ENCODE measurements around the gene TRIP12. TPM values are rescaled to one million over a fixed set of nuclear protein-coding genes. Genes with fewer than 3 reads are reported as not detected.
"Not testable (repeated sequence)": the region's sequence is repeated elsewhere in the genome, so short reads cannot be mapped to it uniquely, and the experiment has no call there.

The TRIP12 gene
- total RNA-seq, 2 experiments from 2014 or later, result 208 to 212 TPM

DNA sequence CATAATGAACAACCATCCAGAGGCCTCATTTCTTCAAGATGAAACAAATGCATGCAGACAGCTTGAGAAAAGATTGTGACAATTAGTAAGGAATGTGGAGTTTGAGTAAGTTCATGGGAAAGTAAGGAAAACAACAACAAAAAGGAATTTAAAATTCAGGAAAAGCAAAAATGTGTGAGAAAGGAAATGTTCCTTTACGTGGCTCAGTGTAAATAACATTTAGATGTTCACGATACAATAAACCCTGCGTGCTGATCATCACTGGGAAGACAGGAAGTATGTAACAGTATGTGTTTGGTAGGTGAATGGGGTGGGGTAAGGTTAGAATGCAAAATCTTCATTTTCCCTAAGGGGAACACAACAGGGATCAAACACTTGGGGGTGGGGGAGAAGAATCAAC, 72.7 kb downstream of the TRIP12 start:
- H3K9me3 Mint-ChIP-seq, result no peaks in the 10 kb centered on the region
- ATAC-seq, result peak; percentile 34
- H3K27me3 Mint-ChIP-seq, result no peaks in the 10 kb centered on the region
- ChIA-PET CTCF (no interaction called here), POLR2A (interaction anchor here (0.6 kb wide), 1 partner anchor 76 kb away, joined by 3 read pairs; no protein-coding TSS in a partner anchor)
- H3K4me3 Mint-ChIP-seq, result no peak overlapping the region
- TF ChIP-seq, protein P1, sequence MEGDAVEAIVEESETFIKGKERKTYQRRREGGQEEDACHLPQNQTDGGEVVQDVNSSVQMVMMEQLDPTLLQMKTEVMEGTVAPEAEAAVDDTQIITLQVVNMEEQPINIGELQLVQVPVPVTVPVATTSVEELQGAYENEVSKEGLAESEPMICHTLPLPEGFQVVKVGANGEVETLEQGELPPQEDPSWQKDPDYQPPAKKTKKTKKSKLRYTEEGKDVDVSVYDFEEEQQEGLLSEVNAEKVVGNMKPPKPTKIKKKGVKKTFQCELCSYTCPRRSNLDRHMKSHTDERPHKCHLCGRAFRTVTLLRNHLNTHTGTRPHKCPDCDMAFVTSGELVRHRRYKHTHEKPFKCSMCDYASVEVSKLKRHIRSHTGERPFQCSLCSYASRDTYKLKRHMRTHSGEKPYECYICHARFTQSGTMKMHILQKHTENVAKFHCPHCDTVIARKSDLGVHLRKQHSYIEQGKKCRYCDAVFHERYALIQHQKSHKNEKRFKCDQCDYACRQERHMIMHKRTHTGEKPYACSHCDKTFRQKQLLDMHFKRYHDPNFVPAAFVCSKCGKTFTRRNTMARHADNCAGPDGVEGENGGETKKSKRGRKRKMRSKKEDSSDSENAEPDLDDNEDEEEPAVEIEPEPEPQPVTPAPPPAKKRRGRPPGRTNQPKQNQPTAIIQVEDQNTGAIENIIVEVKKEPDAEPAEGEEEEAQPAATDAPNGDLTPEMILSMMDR (IDR thresholded peaks at IDR 0.05), result no peak
- intact Hi-C loops (cut with micrococcal nuclease), result no loop called here
- H3K27ac Mint-ChIP-seq, result peak overlapping the region; percentile 47
- DNase-seq, result no peak
- H3K36me3 Mint-ChIP-seq (ENCODE audit: low read depth), result peaks cover 34% of the 10 kb centered on the region
- peaks cover 55% of the 10 kb centered on the region for H3K4me1 Mint-ChIP-seq (ENCODE audit: low read depth)

DNA sequence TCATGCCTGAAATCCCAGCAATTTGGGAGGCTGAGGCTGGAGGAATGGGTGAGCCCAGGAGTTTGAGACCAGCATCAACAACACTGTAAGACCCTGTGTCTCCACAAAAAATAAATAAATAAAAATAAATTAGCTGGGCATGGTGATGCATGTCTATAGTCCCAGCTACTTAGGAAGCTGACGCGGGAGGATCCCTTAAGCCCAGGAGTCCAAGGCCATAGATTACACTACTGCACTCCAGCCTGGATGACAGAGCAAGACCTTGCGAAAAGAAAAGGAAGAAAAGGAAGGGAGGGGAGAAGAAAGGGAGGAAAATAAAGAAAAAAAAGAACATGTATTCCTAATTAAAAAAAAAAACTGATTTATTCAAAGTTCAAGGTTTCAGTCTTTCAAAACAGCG, 78.2 kb downstream of the TRIP12 start:
- H3K9me3 Mint-ChIP-seq, result no peaks in the 10 kb centered on the region
- no peak for ATAC-seq
- ChIA-PET CTCF (no interaction called here), POLR2A (no interaction called here)
- DNase-seq, result no peak
- intact Hi-C loops (cut with micrococcal nuclease), result no loop called here
- no peaks in the 10 kb centered on the region for H3K27me3 Mint-ChIP-seq
- H3K36me3 Mint-ChIP-seq (ENCODE audit: low read depth), result peaks cover 29% of the 10 kb centered on the region
- H3K4me3 Mint-ChIP-seq, result no peak overlapping the region
- peaks cover 29% of the 10 kb centered on the region for H3K4me1 Mint-ChIP-seq (ENCODE audit: low read depth)
- H3K27ac Mint-ChIP-seq, result no peak overlapping the region
- TF ChIP-seq, protein P1 (IDR thresholded peaks at IDR 0.05), result no peak

DNA sequence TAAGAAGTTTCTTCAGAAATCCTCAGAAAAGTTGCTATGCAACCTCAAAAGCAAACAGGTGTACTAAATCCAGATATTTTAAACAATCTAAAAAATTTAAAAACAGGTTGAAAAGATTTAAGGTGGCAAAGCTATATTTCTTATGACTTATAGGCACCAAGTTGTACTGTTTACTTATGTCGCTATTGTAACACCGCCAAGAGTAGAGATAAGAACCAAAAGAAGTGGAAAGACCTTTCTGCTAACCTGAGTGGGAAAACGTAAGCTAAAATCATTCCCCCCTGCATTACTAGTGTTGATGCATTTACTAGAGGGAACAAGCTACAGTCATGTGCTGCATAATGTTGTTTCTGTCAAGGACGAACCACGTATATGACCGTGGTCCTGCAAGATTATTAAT, 83.1 kb downstream of the TRIP12 start:
- CTCF ChIA-PET, result interaction anchor here (0.9 to 1.3 kb wide), 2 partner anchors 27 to 60 kb away, joined by 3 to 4 read pairs; no protein-coding TSS in a partner anchor

DNA sequence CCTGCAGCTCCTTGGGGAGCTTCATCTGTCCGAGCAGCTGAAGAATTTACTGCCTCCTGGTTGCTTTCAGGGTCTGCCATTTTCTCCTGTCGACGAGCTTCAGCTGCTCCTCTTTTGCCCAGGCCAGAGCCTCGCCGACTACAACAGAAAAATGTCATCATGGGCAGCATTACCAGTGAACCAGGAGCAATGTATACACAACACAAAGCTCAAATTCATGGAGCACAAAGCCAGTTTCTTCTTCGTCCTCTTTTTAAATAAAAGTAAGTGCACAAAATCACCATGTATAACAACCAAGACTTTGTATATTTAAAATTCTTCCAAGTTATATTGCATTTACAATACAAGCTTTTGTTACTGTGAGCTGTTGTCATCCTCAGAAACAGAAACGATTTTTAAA, 85.0 kb downstream of the TRIP12 start:
- intact Hi-C loops (cut with micrococcal nuclease), result no loop called here
- CTCF ChIA-PET, result interaction anchor here (1.0 to 1.8 kb wide), 8 partner anchors 8 to 59 kb away, joined by 3 to 7 read pairs (median 3); no protein-coding TSS in a partner anchor
- peaks cover 43% of the 10 kb centered on the region for H3K36me3 Mint-ChIP-seq (ENCODE audit: low read depth)
- no peak for ATAC-seq
- H3K27ac Mint-ChIP-seq, result no peak overlapping the region
- H3K27me3 Mint-ChIP-seq, result no peaks in the 10 kb centered on the region
- peaks cover 48% of the 10 kb centered on the region for H3K4me1 Mint-ChIP-seq (ENCODE audit: low read depth)
- POLR2A ChIA-PET, result interaction anchor here (0.6 to 1.5 kb wide), 3 partner anchors 13 to 197 kb away, joined by 3 to 5 read pairs (median 3); no protein-coding TSS in a partner anchor
- no peak overlapping the region for H3K4me3 Mint-ChIP-seq
- no peak for DNase-seq
- no peaks in the 10 kb centered on the region for H3K9me3 Mint-ChIP-seq
- TF ChIP-seq, protein P1 (IDR thresholded peaks at IDR 0.05), result no peak

More for the DNA sequence above, 83.1 kb downstream of the TRIP12 start:
- Mint-ChIP-seq H3K36me3 (ENCODE audit: low read depth) (peaks cover 38% of the 10 kb centered on the region), H3K9me3 (no peaks in the 10 kb centered on the region), H3K4me1 (ENCODE audit: low read depth) (peaks cover 43% of the 10 kb centered on the region), H3K27ac (no peak overlapping the region), H3K27me3 (no peaks in the 10 kb centered on the region), H3K4me3 (no peak overlapping the region)
- TF ChIP-seq, protein P1 (IDR thresholded peaks at IDR 0.05), result no peak
- ATAC-seq, result no peak
- POLR2A ChIA-PET, result interaction anchor here (1.3 kb wide), 1 partner anchor 13 kb away, joined by 5 read pairs; no protein-coding TSS in a partner anchor
- no peak for DNase-seq
- intact Hi-C loops (cut with micrococcal nuclease), result no loop called here

DNA sequence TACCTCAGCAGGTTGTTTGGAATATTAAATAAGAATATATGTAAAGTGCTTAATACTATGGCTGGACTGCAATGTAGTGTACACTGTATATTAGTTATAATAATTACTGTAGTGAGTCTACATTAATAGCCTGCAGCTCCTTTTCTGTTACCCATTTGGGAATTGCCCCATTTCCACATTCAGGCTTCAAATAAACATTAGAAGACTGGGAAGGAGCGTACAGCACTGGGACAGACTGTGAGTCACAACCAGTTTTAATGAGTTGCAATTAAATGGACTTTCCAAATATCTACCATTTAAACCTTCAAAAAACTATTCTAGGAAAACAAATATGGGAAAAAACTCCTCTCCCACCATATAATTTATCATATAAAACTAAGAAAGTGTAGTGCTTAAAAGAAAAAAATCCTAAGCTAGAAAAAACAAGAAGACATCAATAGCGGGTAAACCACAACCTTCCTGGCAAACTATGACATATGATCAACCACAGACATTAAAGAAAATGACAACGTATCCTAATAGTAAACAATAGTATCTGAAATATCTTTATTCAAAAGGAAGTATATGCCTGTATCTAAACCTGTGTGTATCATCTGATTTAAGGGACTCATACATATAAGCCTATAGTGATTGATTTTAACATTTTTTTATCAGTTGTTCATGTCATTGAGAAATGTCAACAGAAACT, 86.1 kb downstream of the TRIP12 start:
- ATAC-seq, result no peak
- CTCF ChIA-PET, result interaction anchor here (0.9 to 1.8 kb wide), 6 partner anchors 8 to 75 kb away, joined by 3 to 7 read pairs (median 4); no protein-coding TSS in a partner anchor
- no peak overlapping the region for H3K27ac Mint-ChIP-seq
- POLR2A ChIA-PET, result interaction anchor here (1.2 to 1.5 kb wide), 3 partner anchors 14 to 85 kb away, joined by 3 to 5 read pairs (median 3); no protein-coding TSS in a partner anchor
- no peak for DNase-seq
- H3K4me3 Mint-ChIP-seq, result no peak overlapping the region
- TF ChIP-seq, protein P1 (IDR thresholded peaks at IDR 0.05), result no peak
- H3K36me3 Mint-ChIP-seq (ENCODE audit: low read depth), result peaks cover 38% of the 10 kb centered on the region
- H3K27me3 Mint-ChIP-seq, result no peaks in the 10 kb centered on the region
- peaks cover 49% of the 10 kb centered on the region for H3K4me1 Mint-ChIP-seq (ENCODE audit: low read depth)
- no peaks in the 10 kb centered on the region for H3K9me3 Mint-ChIP-seq
- intact Hi-C loops (cut with micrococcal nuclease), result no loop called here

DNA sequence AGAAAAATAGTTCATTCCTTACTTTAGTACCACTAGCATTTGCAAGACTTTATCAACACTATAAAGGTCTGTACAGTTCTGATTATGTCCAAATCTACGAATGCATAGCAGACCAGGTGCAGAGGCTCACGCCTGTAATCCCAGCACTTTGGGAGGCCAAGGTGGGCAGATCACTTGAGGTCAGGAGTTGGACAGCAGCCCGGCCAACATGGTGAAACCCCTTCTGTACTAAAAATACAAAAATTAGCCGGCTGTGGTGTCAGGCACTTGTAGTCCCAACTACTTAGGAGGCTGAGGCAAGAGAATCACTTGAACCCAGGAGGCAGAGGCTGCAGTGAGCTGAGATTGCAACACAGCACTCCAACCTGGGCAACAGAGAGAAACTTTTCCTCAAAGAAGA, 87.4 kb downstream of the TRIP12 start:
- DNase-seq; H3K27ac Mint-ChIP-seq; H3K27me3 Mint-ChIP-seq; H3K9me3 Mint-ChIP-seq; ATAC-seq; intact Hi-C loops (cut with micrococcal nuclease); H3K4me3 Mint-ChIP-seq: not testable (repeated sequence)
- Mint-ChIP-seq H3K36me3 (ENCODE audit: low read depth) (peaks cover 38% of the 10 kb centered on the region), H3K4me1 (ENCODE audit: low read depth) (peaks cover 49% of the 10 kb centered on the region)
- POLR2A ChIA-PET, result interaction anchor here (0.6 to 1.4 kb wide), 3 partner anchors 12 to 86 kb away, joined by 3 to 4 read pairs (median 3); no protein-coding TSS in a partner anchor
- CTCF ChIA-PET, result interaction anchor here (0.8 to 1.6 kb wide), 2 partner anchors 33 to 81 kb away, joined by 4 to 5 read pairs; no protein-coding TSS in a partner anchor

Data from activated CD8-positive, alpha-beta T cell treated with anti-CD3 and anti-CD28 coated beads for 36 hours (primary cell).